ENCODE measurements around the gene PTGES.
"Not testable (repeated sequence)": the region's sequence is repeated elsewhere in the genome, so short reads cannot be mapped to it uniquely, and the experiment has no call there.

The PTGES gene

GRCh38 chr9:129752900-129753729 lies at the start of gene PTGES:
Gene PTGES, minus strand, starts transcription at chr9:129753042. Its CDS starts 30 bp downstream, at chr9:129753012.
- peak; percentile 88 for DNase-seq (ENCODE audit: low spot score)

- no peak for DNase-seq (ENCODE audit: low spot score)
Observed at GRCh38 chr9:129801504-129801903, 48.7 kb upstream of the PTGES start.

GRCh38 chr9:129798973-129799372 lies 46.1 kb upstream of the PTGES start:
- DNase-seq (ENCODE audit: low spot score) = no peak

- not testable (repeated sequence) for DNase-seq (ENCODE audit: low spot score)
Observed at GRCh38 chr9:129796029-129796428, 43.2 kb upstream of the PTGES start.

GRCh38 chr9:129794549-129794948 lies 41.7 kb upstream of the PTGES start:
- DNase-seq (ENCODE audit: low spot score) = no peak

- no peak for DNase-seq (ENCODE audit: low spot score)
Observed at GRCh38 chr9:129786481-129786880, 33.6 kb upstream of the PTGES start.

- no peak for DNase-seq (ENCODE audit: low spot score)
Observed at GRCh38 chr9:129785866-129786265, 33.0 kb upstream of the PTGES start.

GRCh38 chr9:129784970-129785369 lies 32.1 kb upstream of the PTGES start:
- DNase-seq (ENCODE audit: low spot score) = not testable (repeated sequence)

GRCh38 chr9:129783516-129784361 lies 30.9 kb upstream of the PTGES start:
- DNase-seq (ENCODE audit: low spot score) = peak; percentile 91

GRCh38 chr9:129781981-129782380 lies 29.1 kb upstream of the PTGES start:
- no peak for DNase-seq (ENCODE audit: low spot score)

GRCh38 chr9:129781131-129781530 lies 28.3 kb upstream of the PTGES start:
- no peak for DNase-seq (ENCODE audit: low spot score)

GRCh38 chr9:129779560-129780190 lies 26.8 kb upstream of the PTGES start:
- DNase-seq (ENCODE audit: low spot score) = no peak

- no peak for DNase-seq (ENCODE audit: low spot score)
Observed at GRCh38 chr9:129778469-129778868, 25.6 kb upstream of the PTGES start.

- DNase-seq (ENCODE audit: low spot score) = no peak
Observed at GRCh38 chr9:129777769-129778130, 24.9 kb upstream of the PTGES start.

GRCh38 chr9:129776938-129777768 lies 24.3 kb upstream of the PTGES start:
- DNase-seq (ENCODE audit: low spot score) = peak; percentile 83

GRCh38 chr9:129776566-129776937 lies 23.7 kb upstream of the PTGES start:
- DNase-seq (ENCODE audit: low spot score) = no peak

GRCh38 chr9:129776096-129776495 lies 23.3 kb upstream of the PTGES start:
- not testable (repeated sequence) for DNase-seq (ENCODE audit: low spot score)

GRCh38 chr9:129775448-129775798 lies 22.6 kb upstream of the PTGES start:
- DNase-seq (ENCODE audit: low spot score) = no peak

GRCh38 chr9:129774791-129775447 lies 22.1 kb upstream of the PTGES start:
- peak; percentile 70 for DNase-seq (ENCODE audit: low spot score)

GRCh38 chr9:129773262-129774048 lies 20.6 kb upstream of the PTGES start:
- DNase-seq (ENCODE audit: low spot score) = no peak
